NCI-H1092 treated with DMSO at 0.1 percent for 48 hours (cell line): ENCODE measurements around the gene CFAP74.
A peak's percentile ranks its signal among the peaks of the same experiment; 100 is the strongest.

Source experiments
- DNase-seq: peaks from one replicate; lab custom pipeline; 2025; lab: John Stamatoyannopoulos, UW

CFAP74 gene, protein sequence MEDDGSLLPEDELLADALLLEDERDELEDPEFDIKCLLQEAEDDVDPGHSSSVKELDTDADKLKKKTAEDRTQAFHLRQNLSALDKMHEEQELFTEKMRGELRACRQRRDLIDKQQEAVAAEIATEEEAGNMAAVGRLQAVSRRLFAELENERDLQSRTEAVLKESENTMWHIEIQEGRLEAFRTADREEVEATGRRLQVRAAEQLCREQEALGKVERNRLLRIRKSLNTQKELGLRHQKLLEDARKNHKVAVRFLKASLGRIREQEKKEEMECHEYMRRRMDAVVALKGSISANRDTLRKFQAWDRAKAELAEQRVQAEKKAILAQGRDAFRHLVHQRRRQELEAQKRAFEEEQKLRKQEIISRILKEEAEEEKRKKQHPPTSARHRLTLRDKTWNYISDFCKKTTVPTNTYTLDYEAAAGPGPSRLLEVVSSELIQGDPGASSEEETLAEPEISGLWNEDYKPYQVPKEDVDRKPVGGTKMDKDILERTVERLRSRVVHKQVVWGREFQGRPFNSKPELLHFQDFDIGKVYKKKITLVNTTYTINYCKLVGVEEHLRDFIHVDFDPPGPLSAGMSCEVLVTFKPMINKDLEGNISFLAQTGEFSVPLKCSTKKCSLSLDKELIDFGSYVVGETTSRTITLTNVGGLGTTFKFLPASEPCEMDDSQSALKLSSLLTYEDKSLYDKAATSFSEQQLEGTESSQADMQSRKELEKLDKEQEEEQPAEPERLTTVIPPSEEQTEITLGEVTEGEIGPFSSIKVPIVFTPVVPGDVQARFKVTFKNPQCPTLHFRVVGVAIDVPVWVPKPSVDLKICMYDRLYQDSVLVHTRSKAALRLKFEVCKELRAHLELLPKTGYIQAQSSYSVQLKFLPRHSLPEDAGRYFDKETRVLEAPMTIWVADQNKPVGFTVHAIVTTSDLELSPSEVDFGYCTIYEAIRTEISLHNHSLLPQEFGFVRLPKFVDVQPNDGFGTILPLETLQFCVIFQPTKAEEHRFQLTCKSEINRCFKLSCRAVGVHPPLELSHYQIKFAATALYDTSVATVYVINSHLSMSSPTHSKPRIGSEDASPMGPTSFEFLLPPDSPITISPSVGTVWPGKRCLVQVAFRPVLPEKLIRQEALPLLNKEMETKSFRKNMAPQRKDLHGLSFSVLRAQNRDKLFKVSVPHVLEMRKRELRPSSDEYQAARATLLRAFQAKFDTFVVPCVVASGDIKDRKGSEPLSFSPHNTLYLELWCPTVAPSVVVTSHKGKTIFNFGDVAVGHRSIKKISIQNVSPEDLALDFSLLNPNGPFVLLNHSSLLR (N-terminal part only)

DNA sequence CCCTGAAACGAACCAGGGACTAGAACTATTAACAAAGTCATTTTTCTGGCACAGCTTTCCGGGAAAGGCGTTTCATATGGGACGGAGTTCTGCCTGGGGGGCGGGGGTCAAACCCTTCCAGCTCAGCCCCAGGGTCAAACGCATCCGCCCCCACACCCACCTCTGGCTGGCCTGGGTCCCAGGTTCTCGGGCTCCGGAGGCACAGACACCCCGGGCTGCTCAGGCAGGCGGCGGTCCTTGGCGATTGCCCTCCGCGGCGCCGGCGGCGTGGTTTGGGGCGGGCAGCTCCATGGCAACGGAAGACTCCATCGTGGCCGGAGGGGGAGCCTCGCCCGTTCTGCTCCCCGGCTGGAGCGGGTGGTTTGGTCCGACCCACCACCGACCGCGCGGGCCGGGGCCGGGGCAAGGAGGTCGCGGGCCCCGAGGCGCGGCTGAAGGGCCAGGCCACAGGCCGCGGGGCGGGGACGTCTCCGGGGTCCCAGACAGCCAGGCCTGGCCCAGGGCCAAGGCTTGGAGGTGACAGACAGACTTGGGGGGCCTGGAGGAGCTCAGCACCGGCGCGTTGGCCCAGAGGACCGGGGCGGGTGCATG lies at the start of gene CFAP74:
TSS of gene CFAP74 (minus strand) at position 246 of the 591 bp plus-strand sequence. CDS start 12,830 bp downstream, outside the sequence.
- peak; percentile 0 for DNase-seq

DNA sequence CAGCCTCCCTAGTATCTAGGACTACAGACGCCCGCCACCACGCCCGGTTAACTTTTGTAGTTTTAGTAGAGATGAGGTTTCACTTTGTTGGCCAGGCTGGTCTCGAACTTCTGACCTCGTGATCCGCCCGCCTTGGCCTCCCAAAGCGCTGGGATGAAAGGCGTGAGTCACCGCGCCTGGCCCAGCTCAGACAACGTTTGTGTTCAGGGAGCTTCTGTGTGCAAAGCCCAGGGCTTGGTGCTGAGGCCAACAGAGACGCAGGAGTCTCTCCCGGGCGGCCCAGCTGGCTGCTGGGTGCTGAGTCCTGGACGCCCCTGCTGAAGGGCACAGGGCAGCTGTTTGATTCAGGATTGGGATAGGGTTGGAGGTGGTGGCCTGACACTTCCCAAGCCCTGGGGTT lies 49.6 kb upstream of the CFAP74 start:
- DNase-seq, result no peak

DNA sequence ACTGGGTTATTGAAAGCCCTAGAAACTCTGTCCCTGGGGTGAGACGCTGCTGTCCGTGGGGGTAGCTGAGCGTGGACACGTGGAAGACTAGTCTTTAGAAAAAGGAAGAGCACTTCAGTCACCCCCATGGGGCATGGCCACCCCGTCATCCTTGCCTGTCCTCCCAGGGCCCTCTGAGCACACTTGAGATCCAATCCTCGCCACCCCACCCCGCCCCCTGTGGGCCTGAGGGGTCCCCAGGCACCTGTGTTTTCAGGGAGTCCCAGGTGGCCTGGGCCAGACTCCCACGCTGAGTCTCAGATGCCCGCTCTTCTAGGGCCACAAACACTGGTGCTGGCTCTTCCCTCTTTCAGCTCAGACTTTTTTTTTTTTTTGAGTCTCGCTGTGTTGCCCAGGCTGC lies 49.2 kb upstream of the CFAP74 start:
- no peak for DNase-seq

DNA sequence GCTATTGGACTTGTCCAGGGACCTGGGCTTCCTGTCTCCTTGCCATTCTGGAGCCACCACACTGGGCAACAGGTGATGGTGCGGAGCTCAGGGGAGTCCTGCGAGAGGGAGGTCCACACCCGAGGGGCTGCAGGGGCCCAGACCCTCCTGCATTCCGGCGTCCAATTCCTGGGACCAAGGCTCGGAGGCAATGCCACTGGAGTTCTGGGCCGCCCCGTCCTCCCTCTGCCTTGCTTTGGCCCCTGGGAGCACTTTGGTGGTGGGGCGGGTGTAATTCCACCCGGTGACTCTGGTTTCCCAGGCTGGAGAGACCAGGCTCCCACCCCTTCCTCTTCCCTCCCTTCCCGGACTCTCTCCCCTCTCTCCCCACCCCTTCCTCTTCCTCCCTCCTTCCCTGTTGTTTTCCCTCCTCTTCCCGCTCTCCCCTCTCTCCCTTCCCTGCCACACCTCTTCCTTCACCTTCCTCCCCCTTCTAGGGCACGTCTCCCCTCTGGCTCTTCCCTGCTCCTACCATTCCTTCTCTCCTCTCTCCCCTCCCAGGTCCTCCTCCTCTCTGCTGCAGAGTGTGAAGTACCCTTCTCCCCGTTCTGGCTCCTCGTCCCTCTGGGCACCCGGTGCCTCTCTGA lies 48.6 kb upstream of the CFAP74 start:
- DNase-seq, result no peak

DNA sequence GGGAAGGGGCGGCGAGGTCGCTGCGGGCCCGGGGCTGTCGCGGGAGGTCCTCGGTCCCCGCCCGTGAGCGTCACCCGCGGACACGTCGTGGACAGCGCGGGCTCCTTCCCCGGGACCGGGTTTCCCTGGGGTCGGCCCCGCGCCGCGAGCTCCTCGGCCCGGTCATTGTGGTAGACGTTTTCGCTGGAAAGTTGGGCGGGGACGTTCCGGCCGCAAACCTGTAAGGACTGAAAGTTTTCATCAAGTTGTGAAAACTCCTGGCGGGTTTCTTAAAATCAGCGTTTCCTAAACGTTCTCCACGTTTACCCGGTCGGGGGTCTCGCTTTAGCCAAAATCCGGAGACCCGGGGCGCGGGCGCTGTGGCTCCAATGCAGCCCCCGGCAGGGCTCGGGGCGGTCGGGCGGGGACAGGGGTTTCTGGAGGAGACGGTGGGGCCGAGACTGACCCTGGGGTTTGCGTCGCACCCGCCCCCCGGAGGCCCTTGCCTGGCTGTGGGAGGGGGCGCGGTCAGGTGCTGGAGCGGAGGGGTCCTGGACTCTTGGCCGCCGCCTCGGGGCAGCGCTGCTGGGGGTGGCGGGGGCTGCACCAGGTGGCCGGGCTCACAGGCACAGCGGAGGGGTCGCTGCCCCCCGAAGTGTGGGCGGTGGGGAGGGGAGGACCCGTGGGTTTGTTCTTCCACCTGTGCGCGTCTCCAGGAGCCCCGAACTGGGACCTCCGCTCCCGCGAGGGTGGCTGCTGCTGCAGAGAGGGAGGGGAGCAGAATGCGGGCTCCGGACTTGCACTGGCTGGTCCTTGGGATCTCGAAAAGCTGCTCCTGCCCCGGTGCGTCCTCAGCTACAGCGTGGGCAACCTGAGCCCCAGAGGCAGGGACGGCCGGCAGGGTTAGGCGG lies 47.5 kb upstream of the CFAP74 start:
- DNase-seq, result no peak

DNA sequence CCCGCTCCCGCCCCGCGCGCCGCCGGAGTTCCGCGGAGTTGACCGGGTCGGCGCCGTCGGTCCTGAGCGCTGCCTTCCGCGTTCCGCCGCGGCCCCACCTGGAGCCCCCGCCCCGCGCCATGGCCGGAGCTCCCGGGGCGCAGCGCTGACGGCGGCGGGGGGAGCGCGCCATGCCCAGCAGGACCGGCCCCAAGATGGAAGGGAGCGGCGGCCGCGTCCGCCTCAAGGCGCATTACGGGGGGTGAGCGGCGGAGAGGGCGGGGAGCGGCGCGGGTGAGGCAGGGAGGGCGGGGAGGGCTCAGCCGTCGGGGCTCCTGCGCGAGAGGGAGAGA lies 46.8 kb upstream of the CFAP74 start:
- DNase-seq, result no peak

DNA sequence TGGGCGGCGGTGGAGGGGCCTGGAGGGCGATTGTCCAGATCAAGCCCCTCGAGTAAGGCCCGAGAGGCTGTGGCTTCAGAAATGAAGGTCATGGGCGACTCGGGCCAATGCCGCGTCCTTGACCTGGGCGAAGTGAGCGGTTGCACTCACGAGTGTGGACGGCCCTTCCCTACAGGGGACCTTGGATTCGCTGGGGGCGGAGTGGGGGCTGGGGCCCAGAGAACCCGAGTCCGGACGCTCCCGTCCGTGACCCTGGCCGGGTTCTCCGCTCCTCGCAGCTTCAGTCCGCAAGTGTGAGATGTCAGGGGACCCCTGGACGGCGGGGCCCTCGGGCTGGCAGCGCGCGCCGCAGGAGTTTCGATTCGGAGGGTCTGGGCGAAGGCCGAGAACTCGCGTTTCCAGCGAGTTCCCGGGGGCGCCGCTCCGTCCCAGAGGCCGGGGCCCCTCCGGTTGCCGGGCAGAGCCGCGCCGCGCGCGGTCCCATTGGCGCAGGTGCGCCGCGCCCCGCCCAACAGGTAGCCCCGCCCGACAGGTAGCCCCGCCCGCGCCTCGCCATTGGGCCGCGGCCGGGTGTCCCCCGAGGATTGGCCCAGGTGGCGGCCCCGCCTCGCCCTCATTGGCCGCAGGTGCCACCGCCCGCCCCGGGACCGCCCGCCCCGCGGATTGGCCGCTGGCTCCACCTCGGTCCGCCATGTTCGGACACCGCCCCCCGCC lies 46.3 kb upstream of the CFAP74 start, which contains the start of gene PRKCZ:
TSS of gene PRKCZ (plus strand) at position 694 of the 714 bp plus-strand sequence. CDS start 220 bp downstream, outside the sequence.
- no peak for DNase-seq

DNA sequence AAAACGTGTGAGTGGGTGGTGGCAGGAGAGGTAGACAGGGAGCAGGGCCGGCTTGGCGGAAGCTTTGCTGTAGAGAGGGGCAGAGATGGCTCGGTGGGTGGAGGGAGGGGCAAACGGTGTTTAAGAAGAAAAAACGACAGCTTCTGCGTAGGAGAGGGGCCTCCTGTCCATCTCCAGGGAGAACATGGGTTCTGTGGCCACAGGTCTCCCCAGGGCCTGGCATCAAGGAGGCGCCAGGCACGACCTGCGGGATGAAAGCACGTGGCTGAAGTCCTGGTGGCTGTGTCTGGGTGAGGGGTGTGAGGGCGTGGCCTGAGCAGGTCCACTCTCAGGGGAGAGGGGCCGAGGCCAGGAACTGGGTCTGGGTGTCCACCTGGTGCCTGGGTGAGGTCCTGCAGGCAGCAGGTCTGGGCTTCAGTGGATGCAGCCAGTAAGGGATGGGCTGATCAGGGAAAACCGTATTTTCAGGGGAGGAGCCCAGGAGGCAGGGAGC lies 45.7 kb upstream of the CFAP74 start:
- no peak for DNase-seq

DNA sequence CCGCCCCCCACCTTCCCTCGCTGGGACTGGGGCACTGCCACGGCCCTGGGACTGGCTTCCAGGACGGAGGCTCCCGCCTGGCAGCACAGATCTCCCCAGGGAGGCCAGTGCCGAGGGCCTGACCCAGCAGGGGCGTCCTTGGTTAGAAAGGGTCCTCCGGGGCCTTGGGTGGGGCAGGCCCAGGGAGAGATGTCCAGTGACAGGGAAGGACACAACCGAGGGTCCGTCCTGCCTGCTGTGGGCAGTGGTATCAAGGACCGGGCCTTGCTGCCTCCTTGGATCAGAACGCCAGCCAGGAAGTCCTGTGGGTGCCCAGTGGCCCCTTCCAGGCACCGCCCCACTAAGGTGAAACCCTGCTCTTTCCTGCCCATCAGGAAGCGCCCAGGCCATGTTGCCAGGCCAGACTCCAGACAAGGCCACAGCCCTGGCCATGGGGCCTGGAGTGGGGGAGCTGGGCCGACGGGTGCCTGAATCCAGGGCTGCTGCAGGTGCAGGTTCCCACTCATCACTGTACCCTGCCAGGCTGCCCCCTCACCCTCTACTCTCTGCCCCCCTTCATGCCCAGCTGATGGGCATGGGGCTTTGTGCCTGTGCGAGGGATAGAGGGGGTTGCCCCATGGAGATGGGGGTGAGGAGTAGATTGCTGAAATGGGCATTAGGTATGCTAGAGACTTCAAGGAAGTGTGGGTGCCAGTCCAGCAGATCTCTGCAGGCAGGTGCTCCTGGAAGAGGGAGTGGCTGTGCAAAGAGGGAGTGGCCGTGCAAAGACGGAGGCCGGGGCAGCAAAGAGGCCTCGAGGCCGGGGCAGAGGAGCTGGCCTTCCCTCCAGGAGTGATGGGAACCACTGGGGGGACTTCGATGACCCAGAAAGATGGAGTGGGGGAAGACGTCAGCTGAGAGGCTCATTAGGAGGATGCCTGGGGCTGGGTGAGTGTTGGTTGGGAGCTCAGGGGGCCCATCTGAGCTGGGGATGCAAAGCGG lies 44.5 kb upstream of the CFAP74 start:
- no peak for DNase-seq

DNA sequence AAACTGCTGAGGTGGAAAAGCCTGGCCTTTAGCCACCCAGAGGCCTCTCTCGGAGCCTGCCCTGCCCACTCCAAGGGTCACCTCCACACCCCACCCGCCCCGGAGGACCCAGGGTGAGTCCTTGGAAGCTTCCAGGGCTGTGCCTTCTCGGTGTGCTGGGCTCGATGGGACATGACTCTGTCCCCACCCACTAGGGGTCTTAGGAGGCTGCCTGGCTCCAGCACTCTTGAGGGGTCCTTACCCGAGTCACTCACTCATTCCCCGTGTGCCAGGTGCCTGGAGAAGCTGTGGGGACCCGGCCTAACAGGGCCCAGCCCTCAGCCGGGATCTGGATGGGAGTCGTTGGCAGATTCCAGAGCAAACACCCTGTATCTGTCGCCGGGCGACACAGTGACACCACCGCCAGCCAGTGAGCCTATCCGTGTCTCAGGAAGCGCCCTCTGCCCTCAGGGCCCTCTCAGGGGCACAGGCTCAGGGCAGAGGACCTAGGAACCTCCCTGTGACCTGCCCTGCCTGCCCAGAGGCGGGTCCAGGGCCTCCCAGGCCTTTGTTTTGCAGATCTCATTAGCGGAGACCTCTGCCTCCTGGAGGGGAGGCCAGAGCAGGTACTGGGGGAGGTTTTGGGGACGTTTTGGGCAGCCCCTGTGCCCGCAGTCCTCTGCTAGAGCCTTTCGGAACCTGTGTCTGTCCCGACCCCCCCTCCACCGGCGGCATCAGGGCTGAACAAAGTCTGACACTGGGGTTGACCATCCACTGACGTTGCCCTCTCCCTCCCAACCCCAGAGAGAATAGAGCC lies 43.6 kb upstream of the CFAP74 start:
- DNase-seq, result no peak

DNA sequence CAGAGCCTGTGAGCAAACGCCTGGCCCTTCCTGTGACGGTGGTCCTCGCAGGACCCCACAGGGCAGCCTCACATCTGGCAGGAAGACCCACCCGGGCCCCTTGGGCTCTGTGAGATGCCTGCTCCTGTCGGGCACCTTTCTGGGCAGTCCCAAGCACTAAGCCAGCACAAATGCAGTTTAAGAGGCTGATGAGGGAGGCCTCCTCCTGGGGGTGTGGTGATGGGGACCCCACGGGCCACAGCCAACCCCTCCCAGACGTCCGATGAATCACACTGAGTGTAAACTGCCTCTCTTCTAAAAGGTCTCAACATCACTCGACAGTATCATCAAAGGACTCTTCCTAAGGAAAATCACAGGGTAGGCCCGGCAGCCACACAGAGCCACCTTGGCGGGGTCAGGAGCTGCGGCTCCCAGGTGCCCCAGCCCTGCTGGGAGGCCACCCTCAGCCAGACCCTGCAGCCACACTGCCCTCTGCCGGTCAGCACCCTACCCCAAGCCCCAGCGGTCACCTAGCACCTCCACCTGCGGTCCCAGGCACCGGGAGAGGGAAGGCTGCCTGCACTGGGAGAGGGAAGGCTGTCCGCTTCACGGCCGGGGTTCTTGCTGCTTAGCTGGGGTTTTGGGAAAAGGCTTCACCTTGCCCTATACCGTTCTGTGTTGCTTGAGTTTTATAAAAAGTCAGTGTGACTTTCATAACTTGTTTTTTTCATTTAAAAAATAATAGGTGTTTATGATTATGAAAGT lies 42.8 kb upstream of the CFAP74 start:
- no peak for DNase-seq

DNA sequence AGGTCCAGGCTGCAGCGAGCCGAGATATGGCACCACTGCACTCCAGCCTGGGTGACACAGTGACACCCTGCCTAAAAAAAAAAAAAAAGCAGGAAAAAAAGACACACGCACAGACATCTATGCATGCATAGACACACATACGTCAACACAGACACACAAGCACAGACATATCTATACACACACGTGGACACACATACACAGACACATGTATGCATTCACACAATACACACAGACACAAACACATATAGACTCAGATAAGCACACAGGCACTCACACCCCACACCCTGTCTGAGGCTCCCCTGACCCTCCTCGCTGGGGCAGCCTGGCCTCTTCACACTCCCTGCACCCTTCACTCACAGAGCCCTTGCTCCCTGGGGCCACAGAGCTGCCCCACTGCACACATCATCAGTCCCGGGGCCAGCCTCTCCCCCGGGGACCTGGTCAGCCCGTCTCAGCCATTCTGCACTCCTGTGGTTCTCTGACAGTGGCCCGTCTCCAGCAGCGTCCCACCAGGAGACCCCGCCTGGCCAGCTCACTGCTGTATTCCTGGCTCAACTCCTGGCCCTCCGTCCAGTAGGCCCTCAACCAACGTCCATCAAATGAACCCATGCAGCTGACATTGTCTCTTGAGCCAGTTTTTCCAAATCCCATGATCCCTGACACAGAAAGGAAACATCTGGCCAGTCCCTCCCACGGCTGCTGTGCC lies 42.0 kb upstream of the CFAP74 start:
- DNase-seq, result no peak

DNA sequence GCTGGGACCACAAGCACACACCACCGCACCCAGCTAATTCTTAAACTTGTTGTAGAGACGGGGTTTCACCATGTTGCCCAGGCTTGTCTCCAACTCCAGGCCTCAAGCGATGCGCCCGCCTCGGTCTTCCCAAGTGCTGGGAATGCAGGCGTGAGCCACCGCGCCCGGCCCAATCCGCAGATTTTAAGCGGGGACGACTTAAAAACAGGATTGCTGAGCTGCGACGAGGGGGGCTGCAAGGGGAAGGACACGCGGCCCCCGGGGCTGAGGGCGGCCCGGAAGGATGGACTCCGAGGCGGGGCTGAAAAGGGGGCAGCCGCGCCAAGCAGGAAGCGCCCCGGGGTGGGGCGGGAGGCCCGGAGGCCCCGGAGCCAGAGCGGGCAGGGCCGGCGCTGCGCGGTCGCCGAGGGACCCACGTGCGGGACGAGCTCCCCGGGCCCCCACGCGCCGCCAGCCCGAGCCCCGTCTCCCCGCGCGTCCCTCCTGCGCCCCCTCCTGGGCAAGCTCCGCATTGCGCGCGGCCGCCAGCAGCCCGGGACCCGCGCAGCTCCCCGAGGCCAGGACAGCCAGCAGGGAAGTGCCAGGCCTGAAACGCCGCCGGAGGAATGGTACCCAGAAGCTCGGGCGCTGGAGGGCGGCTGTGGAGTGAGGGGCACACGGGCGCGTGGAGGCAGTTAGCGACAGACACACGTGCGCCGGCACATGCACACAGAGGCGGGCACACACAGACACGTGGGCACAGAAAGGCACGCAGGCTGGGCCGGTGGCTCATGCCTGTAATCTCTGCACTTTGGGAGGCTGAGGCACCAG lies 41.1 kb upstream of the CFAP74 start:
- no peak for DNase-seq

DNA sequence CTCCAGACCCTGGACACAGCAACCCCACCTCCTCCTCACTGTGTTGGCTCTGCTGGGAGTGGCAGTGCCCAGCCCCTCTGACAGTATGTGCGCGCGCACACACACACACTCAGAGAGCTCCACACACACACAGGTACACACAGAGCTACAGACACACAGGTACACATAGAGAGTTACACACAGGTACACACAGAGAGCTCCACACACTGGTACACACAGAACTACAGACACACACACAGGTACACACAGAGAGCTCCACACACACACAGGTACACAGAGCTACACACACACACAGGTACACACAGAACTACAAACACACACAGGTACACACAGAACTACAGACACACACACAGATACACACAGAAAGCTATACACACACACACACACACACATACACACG lies 40.3 kb upstream of the CFAP74 start:
- no peak for DNase-seq
